ENCODE results near the gene ANLN.

DNA sequence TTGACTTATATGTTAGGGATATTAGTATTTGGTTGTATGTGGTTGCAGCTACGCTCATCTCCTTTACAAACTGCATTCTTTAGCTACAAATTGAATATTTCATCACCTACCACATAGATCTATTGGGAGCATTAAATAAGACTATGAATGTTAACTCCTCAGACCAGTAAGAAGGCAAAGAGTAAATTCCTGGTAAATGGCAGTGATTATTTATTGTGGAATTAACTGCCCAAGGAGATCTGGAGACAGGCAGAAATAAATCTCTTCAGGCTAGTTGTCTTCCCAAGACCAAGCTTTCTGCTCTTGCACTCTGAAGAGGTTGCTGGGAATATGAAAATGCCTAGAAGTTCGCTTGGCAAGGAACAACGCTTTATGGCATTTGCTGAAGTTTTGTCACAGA is 74.6 kb downstream of the ANLN start:
- TF ChIP-seq, protein P1, sequence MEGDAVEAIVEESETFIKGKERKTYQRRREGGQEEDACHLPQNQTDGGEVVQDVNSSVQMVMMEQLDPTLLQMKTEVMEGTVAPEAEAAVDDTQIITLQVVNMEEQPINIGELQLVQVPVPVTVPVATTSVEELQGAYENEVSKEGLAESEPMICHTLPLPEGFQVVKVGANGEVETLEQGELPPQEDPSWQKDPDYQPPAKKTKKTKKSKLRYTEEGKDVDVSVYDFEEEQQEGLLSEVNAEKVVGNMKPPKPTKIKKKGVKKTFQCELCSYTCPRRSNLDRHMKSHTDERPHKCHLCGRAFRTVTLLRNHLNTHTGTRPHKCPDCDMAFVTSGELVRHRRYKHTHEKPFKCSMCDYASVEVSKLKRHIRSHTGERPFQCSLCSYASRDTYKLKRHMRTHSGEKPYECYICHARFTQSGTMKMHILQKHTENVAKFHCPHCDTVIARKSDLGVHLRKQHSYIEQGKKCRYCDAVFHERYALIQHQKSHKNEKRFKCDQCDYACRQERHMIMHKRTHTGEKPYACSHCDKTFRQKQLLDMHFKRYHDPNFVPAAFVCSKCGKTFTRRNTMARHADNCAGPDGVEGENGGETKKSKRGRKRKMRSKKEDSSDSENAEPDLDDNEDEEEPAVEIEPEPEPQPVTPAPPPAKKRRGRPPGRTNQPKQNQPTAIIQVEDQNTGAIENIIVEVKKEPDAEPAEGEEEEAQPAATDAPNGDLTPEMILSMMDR (IDR thresholded peaks at IDR 0.05), result no peak
- TF ChIP-seq SIN3A (IDR thresholded peaks at IDR 0.05; ENCODE audit: borderline replicate concordance, insufficient read depth, low read depth, low read length), result no peak
- TF ChIP-seq, protein P2, sequence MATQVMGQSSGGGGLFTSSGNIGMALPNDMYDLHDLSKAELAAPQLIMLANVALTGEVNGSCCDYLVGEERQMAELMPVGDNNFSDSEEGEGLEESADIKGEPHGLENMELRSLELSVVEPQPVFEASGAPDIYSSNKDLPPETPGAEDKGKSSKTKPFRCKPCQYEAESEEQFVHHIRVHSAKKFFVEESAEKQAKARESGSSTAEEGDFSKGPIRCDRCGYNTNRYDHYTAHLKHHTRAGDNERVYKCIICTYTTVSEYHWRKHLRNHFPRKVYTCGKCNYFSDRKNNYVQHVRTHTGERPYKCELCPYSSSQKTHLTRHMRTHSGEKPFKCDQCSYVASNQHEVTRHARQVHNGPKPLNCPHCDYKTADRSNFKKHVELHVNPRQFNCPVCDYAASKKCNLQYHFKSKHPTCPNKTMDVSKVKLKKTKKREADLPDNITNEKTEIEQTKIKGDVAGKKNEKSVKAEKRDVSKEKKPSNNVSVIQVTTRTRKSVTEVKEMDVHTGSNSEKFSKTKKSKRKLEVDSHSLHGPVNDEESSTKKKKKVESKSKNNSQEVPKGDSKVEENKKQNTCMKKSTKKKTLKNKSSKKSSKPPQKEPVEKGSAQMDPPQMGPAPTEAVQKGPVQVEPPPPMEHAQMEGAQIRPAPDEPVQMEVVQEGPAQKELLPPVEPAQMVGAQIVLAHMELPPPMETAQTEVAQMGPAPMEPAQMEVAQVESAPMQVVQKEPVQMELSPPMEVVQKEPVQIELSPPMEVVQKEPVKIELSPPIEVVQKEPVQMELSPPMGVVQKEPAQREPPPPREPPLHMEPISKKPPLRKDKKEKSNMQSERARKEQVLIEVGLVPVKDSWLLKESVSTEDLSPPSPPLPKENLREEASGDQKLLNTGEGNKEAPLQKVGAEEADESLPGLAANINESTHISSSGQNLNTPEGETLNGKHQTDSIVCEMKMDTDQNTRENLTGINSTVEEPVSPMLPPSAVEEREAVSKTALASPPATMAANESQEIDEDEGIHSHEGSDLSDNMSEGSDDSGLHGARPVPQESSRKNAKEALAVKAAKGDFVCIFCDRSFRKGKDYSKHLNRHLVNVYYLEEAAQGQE (IDR thresholded peaks at IDR 0.05; ENCODE audit: insufficient read depth in 1 of 2, low read depth in 2 of 2, low read length in 1 of 2), result no peak
- TF ChIP-seq POLR2AphosphoS5 (IDR thresholded peaks at IDR 0.05; ENCODE audit: low read depth, low read length), result no peak

Measured in Panc1 (cell line).